Astrocyte (in vitro differentiated cells and primary cell): ENCODE results near the gene ANAPC10. TPM values are rescaled to one million over a fixed set of nuclear protein-coding genes. Genes with fewer than 3 reads are reported as not detected.

Experiments used
- DNase-seq: peaks from one replicate; pipeline ENCODE4 v3.0.0-alpha.2; 2010; ENCODE audit warnings: low read depth
- FAIRE-seq: peaks from 2 replicates; lab custom pipeline; 2011; peaks lifted over from hg19 to GRCh38; lab: Jason Lieb, UNC
- H2AFZ ChIP-seq: 2 replicates; pipeline ENCODE4 v1.6.0; 2012; ENCODE audit warnings: low read depth, low read length, inconsistent platforms
- H3K27ac ChIP-seq: 2 replicates; pipeline ENCODE4 v1.5.1; 2011; ENCODE audit warnings: low read depth, low read length, inconsistent platforms
- H3K27me3 ChIP-seq: 2 replicates; pipeline ENCODE4 v1.6.0; 2011; ENCODE audit warnings: low read length, inconsistent platforms; ENCODE audit not compliant: insufficient read depth
- H3K36me3 ChIP-seq: 2 replicates; pipeline ENCODE4 v1.5.1; 2011; ENCODE audit warnings: low read length, inconsistent platforms; ENCODE audit not compliant: insufficient read depth
- H3K4me1 ChIP-seq: 2 replicates; pipeline ENCODE4 v1.5.1; 2011; ENCODE audit warnings: low read length, inconsistent platforms; ENCODE audit not compliant: insufficient read depth
- H3K4me2 ChIP-seq: 2 replicates; pipeline ENCODE4 v1.6.0; 2012; ENCODE audit warnings: low read length, inconsistent platforms
- H3K4me3 ChIP-seq: 2 replicates; pipeline ENCODE4 v1.5.1; 2011; ENCODE audit warnings: low read depth, mild to moderate bottlenecking, low read length, inconsistent platforms; ENCODE audit not compliant: insufficient read depth
- H3K79me2 ChIP-seq: 2 replicates; pipeline ENCODE4 v1.6.0; 2012; ENCODE audit warnings: mild to moderate bottlenecking, low read length, inconsistent platforms; ENCODE audit not compliant: insufficient read depth
- H3K9ac ChIP-seq: 2 replicates; pipeline ENCODE4 v1.6.0; 2012; ENCODE audit warnings: mild to moderate bottlenecking, low read length, inconsistent platforms
- H3K9me3 ChIP-seq: 2 replicates; pipeline ENCODE4 v1.5.1; 2012; ENCODE audit warnings: low read depth, mild to moderate bottlenecking, low read length, inconsistent platforms; ENCODE audit not compliant: insufficient read depth
- H4K20me1 ChIP-seq: 2 replicates; pipeline ENCODE4 v1.6.0; 2012; ENCODE audit warnings: low read length, inconsistent platforms; ENCODE audit not compliant: insufficient read depth
- H3K27ac Mint-ChIP-seq: one replicate; pipeline ENCODE4 v1.8.0; 2021; ENCODE audit warnings: mild to moderate bottlenecking, mixed read lengths; ENCODE audit not compliant: unreplicated experiment
- H3K27me3 Mint-ChIP-seq: one replicate; pipeline ENCODE4 v1.8.0; 2021; ENCODE audit warnings: low read depth, mixed read lengths; ENCODE audit not compliant: unreplicated experiment
- H3K36me3 Mint-ChIP-seq: one replicate; pipeline ENCODE4 v1.8.0; 2021; ENCODE audit warnings: low read depth, mixed read lengths; ENCODE audit not compliant: unreplicated experiment
- H3K4me1 Mint-ChIP-seq: one replicate; pipeline ENCODE4 v1.8.0; 2021; ENCODE audit warnings: low read depth, mixed read lengths; ENCODE audit not compliant: unreplicated experiment
- H3K4me3 Mint-ChIP-seq: one replicate; pipeline ENCODE4 v1.8.0; 2021; ENCODE audit warnings: mild to moderate bottlenecking, moderate library complexity, mixed read lengths; ENCODE audit not compliant: unreplicated experiment
- H3K9me3 Mint-ChIP-seq: one replicate; pipeline ENCODE4 v1.8.0; 2021; ENCODE audit warnings: mild to moderate bottlenecking, mixed read lengths; ENCODE audit not compliant: unreplicated experiment
- CTCF ChIP-seq: IDR thresholded peaks from 2 replicates; pipeline ENCODE4 v1.5.1; 2011; ENCODE audit warnings: low read depth, mild to moderate bottlenecking, inconsistent platforms, low read length, moderate library complexity; ENCODE audit not compliant: insufficient read depth
- EZH2 ChIP-seq: IDR thresholded peaks from 2 replicates; pipeline ENCODE4 v1.6.1; 2012; ENCODE audit warnings: mild to moderate bottlenecking, low read length, inconsistent platforms; ENCODE audit not compliant: insufficient read depth
- total RNA-seq: library from RNA; stranded (reverse); gene quantifications from 2 replicates; pipeline ENCODE4 v1.2.1, GENCODE V29; 2021

ANAPC10 gene
- total RNA-seq, 1 donor from 2014 or later = 19.5 TPM

GRCh38 chr4:144984241-144984640 is 113.8 kb downstream of the ANAPC10 start:
- Histone ChIP-seq H3K9me3 (no peaks in the 10 kb centered on the region), H3K79me2 (no peaks in the 10 kb centered on the region), H3K4me1 (no peaks in the 10 kb centered on the region), H3K27me3 (no peaks in the 10 kb centered on the region), H3K4me3 (no peak overlapping the region), H3K4me2 (no peak overlapping the region), H2AFZ (no peak overlapping the region), H4K20me1 (no peaks in the 10 kb centered on the region), H3K27ac (no peak overlapping the region), H3K36me3 (no peaks in the 10 kb centered on the region), H3K9ac (no peak overlapping the region)
- Mint-ChIP-seq H3K9me3 (peaks cover 17% of the 10 kb centered on the region), H3K36me3 (peaks cover 8% of the 10 kb centered on the region), H3K4me1 (peaks cover 2% of the 10 kb centered on the region), H3K27me3 (no peaks in the 10 kb centered on the region), H3K27ac (no peak overlapping the region), H3K4me3 (no peak overlapping the region)
- FAIRE-seq (no peak), DNase-seq (no peak)
- TF ChIP-seq EZH2 (no peak), CTCF (no peak)

- Mint-ChIP-seq H3K4me1 (peaks cover 2% of the 10 kb centered on the region), H3K36me3 (peaks cover 4% of the 10 kb centered on the region), H3K27ac (no peak overlapping the region), H3K27me3 (no peaks in the 10 kb centered on the region), H3K4me3 (no peak overlapping the region), H3K9me3 (peaks cover 8% of the 10 kb centered on the region)
- no peak for FAIRE-seq
- H3K4me3 ChIP-seq = no peak overlapping the region
- H3K36me3 ChIP-seq = no peaks in the 10 kb centered on the region
- H3K4me1 ChIP-seq = no peaks in the 10 kb centered on the region
- no peaks in the 10 kb centered on the region for H3K27me3 ChIP-seq
- no peak overlapping the region for H3K9ac ChIP-seq
- no peak overlapping the region for H2AFZ ChIP-seq
- no peak for TF ChIP-seq CTCF
- no peak for TF ChIP-seq EZH2
- H3K4me2 ChIP-seq = no peak overlapping the region
- H3K79me2 ChIP-seq = no peaks in the 10 kb centered on the region
- H3K27ac ChIP-seq = no peak overlapping the region
- no peaks in the 10 kb centered on the region for H4K20me1 ChIP-seq
- no peaks in the 10 kb centered on the region for H3K9me3 ChIP-seq
- no peak for DNase-seq
Measured at GRCh38 chr4:144975718-144976117, 122.3 kb downstream of the ANAPC10 start.

- TF ChIP-seq CTCF = no peak
- TF ChIP-seq EZH2 = no peak
- H3K4me3 ChIP-seq = no peak overlapping the region
- Mint-ChIP-seq H3K4me1 (peaks cover 1% of the 10 kb centered on the region), H3K9me3 (no peaks in the 10 kb centered on the region), H3K27me3 (no peaks in the 10 kb centered on the region), H3K36me3 (no peaks in the 10 kb centered on the region), H3K27ac (no peak overlapping the region), H3K4me3 (no peak overlapping the region)
- H3K27ac ChIP-seq = no peak overlapping the region
- no peak overlapping the region for H3K4me2 ChIP-seq
- no peaks in the 10 kb centered on the region for H3K27me3 ChIP-seq
- H3K9ac ChIP-seq = no peak overlapping the region
- H2AFZ ChIP-seq = no peak overlapping the region
- no peak for DNase-seq
- H3K4me1 ChIP-seq = no peaks in the 10 kb centered on the region
- H3K9me3 ChIP-seq = no peaks in the 10 kb centered on the region
- no peaks in the 10 kb centered on the region for H4K20me1 ChIP-seq
- no peak for FAIRE-seq
- H3K79me2 ChIP-seq = no peaks in the 10 kb centered on the region
- no peaks in the 10 kb centered on the region for H3K36me3 ChIP-seq
Measured at GRCh38 chr4:144970597-144970996, 127.4 kb downstream of the ANAPC10 start.
